Activated naive CD4-positive, alpha-beta T cell treated with anti-CD3 and anti-CD28 coated beads, Interleukin-2, amount 10 ng/mL, durations not matched to agents 7 days and 5 days (primary cell): ENCODE results near the gene STMN3.

ENCODE experiments used
- CTCF ChIA-PET: fragments of 350-600 bp; sonication (Branson Sonifier 250); formaldehyde crosslinking; loops from one replicate; lab custom pipeline; 2021; ENCODE audit warnings: antibody characterized with exemption; lab: Charles Lee
- DNase-seq: peaks from one replicate; pipeline ENCODE4 v3.0.0-alpha.2; 2020
- H3K27ac Mint-ChIP-seq: one replicate; pipeline ENCODE4 v1.8.0; 2021; ENCODE audit warnings: mild to moderate bottlenecking, moderate library complexity, mixed read lengths
- H3K27me3 Mint-ChIP-seq: one replicate; pipeline ENCODE4 v1.8.0; 2021; ENCODE audit warnings: mild to moderate bottlenecking, mixed read lengths
- H3K36me3 Mint-ChIP-seq: one replicate; pipeline ENCODE4 v1.8.0; 2021; ENCODE audit warnings: mixed read lengths
- H3K4me1 Mint-ChIP-seq: one replicate; pipeline ENCODE4 v1.8.0; 2021; ENCODE audit warnings: mixed read lengths
- H3K4me3 Mint-ChIP-seq: one replicate; pipeline ENCODE4 v1.8.0; 2021; ENCODE audit warnings: mild to moderate bottlenecking, moderate library complexity, mixed read lengths
- H3K9me3 Mint-ChIP-seq: one replicate; pipeline ENCODE4 v1.8.0; 2021; ENCODE audit warnings: mixed read lengths

Gene STMN3

DNA sequence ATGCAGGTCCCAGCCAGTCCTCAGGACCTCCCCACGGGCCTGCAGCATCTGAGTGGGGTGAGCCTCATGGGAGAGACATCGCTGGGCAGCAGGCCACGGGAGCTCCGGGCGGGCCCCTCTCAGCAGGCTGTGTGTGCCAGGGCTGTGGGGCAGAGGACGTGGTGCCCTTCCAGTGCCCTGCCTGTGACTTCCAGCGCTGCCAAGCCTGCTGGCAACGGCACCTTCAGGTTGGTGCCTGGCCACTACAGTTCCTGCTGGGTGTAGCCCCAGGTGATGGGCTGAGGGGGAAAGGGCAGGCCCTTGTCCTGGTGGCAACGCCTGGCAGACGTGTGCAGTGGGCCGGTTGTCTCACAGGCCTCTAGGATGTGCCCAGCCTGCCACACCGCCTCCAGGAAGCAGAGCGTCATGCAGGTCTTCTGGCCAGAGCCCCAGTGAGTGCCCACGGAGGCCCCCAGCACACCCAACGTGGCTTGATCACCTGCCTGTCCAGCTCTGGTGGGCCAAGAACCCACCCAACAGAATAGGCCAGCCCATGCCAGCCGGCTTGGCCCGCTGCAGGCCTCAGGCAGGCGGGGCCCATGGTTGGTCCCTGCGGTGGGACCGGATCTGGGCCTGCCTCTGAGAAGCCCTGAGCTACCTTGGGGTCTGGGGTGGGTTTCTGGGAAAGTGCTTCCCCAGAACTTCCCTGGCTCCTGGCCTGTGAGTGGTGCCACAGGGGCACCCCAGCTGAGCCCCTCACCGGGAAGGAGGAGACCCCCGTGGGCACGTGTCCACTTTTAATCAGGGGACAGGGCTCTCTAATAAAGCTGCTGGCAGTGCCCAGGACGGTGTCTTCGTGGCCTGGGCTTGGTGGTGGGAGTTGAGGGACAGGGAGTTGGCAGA is 42.4 kb upstream of the STMN3 start:
- Mint-ChIP-seq H3K27ac (no peak overlapping the region), H3K4me1 (peaks cover 11% of the 10 kb centered on the region), H3K9me3 (no peaks in the 10 kb centered on the region), H3K36me3 (peaks cover 18% of the 10 kb centered on the region), H3K4me3 (no peak overlapping the region), H3K27me3 (peaks cover 4% of the 10 kb centered on the region)
- CTCF ChIA-PET: no interaction called here
- DNase-seq: peak; percentile 18

DNA sequence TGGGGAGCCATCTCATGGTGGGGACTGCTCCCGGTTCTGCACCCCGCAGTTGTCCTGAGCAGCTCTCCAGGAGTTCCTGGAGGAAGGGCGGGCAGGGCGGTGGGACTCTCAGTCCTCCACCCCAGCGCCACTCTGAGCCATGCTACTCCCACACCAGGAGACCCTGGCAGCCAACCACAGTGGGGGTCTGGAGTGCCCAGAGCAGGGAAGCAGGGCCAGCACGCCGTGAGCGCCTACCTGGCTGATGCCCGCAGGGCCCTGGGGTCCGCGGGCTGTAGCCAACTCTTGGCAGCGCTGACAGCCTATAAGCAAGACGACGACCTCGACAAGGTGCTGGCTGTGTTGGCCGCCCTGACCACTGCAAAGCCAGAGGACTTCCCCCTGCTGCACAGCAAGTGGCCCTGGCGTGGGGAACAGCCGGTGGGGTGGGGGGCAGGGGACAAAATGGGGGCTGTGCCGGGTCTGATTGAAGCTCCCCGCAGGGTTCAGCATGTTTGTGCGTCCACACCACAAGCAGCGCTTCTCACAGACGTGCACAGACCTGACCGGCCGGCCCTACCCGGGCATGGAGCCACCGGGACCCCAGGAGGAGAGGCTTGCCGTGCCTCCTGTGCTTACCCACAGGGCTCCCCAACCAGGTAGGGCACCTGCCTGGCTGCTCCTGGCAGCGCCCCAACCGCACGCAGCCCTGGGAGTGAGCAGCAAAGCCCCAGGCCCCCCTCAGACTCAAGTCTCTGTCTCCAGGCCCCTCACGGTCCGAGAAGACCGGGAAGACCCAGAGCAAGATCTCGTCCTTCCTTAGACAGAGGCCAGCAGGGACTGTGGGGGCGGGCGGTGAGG is 41.6 kb upstream of the STMN3 start:
- CTCF ChIA-PET: no interaction called here
- peak; percentile 20 for DNase-seq
- peaks cover 4% of the 10 kb centered on the region for H3K27me3 Mint-ChIP-seq
- no peaks in the 10 kb centered on the region for H3K9me3 Mint-ChIP-seq
- peaks cover 11% of the 10 kb centered on the region for H3K4me1 Mint-ChIP-seq
- peaks cover 18% of the 10 kb centered on the region for H3K36me3 Mint-ChIP-seq
- H3K4me3 Mint-ChIP-seq: no peak overlapping the region
- no peak overlapping the region for H3K27ac Mint-ChIP-seq

DNA sequence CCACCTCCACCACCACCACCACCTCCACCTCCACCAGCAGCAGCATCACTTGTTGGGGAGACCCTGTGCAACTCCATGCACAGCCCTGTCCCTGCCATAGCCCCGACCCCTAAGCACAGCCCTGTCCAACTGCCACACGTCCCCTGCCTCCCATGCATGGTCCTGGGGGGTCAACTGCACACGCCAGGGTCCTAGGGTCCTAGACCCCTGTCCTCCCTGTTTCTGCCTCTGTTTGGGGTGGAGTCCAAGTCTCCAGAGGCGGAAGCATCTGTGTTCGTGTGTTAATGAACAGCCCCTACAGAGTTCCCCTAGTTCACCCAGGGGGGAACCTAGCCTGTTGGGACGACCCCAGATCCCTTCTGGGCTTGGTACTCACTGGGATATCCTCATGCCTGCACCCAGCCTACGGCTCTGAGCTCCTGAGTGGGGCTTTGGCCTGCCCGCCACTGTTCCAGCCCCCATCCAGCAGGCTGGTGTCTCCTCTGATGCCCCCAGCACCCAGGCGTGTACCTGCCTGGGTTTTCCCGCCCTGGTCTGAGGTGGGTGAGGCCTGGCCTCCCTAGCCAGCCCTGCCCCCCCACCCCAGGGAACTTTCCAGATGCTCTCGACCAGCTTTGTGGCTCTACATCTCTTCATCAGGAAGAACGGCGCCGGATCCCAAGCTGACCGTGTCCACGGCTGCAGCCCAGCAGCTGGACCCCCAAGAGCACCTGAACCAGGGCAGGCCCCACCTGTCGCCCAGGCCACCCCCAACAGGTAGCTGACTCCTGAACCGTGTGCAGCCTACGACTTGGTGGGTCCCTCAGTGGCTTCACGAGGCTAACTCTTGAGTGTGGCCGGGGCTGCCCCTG is 40.7 kb upstream of the STMN3 start:
- H3K36me3 Mint-ChIP-seq: peaks cover 18% of the 10 kb centered on the region
- H3K4me1 Mint-ChIP-seq: peaks cover 9% of the 10 kb centered on the region
- peaks cover 4% of the 10 kb centered on the region for H3K27me3 Mint-ChIP-seq
- H3K4me3 Mint-ChIP-seq: peak overlapping the region; percentile 35
- DNase-seq: peak; percentile 19
- CTCF ChIA-PET: no interaction called here
- no peaks in the 10 kb centered on the region for H3K9me3 Mint-ChIP-seq
- H3K27ac Mint-ChIP-seq: peak overlapping the region; percentile 81

DNA sequence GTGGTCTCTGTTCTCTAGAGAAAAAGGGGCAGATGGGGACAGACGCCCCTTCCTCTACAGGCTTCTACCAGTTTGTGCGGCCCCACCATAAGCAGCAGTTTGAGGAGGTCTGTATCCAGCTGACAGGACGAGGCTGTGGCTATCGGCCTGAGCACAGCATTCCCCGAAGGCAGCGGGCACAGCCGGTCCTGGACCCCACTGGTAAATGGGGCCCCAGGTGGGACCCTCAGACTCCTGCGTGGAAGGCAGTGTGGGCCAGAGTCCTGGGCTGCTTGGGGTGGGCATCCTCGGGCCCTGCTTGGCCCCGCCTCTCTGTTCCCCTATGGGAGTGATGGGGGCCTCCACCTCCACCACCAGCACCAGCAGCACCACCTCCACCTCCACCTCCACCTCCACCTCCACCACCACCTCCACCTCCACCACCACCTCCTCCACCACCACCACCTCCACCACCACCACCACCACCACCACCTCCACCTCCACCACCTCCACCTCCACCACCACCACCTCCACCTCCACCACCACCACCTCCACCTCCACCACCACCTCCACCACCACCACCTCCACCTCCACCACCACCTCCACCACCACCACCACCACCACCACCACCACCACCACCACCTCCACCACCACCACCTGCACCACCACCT is 40.0 kb upstream of the STMN3 start:
- CTCF ChIA-PET: no interaction called here
- H3K4me1 Mint-ChIP-seq: peaks cover 9% of the 10 kb centered on the region
- peaks cover 4% of the 10 kb centered on the region for H3K27me3 Mint-ChIP-seq
- DNase-seq: peak; percentile 18
- no peaks in the 10 kb centered on the region for H3K9me3 Mint-ChIP-seq
- H3K36me3 Mint-ChIP-seq: peaks cover 18% of the 10 kb centered on the region
- H3K4me3 Mint-ChIP-seq: no peak overlapping the region
- no peak overlapping the region for H3K27ac Mint-ChIP-seq

DNA sequence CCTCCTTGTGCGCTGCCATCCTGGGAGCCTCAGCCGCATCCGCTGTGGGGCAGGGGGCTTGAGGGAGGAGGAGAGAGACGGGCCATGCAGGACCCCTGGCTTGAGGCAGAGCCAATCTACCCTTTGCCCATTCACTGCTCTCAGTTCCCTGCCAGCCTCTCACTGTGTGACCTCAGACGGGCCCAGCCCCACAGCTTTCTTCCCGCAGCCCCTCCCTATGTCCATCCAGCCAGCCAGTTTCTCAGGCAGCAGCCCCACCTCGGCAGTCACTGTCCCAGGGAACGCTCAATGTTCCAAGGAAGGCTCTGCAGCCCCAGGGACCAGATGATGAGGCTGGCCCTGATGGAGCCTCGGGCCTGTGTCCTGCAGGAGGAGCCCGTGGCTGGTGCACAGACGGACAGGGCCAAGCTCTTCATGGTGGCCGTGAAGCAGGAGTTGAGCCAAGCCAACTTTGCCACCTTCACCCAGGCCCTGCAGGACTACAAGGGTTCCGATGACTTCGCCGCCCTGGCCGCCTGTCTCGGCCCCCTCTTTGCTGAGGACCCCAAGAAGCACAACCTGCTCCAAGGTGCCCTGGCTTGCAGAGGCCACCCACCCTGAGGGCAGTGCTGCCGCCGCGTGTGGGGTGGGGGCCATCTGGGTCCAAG is 39.3 kb upstream of the STMN3 start:
- Mint-ChIP-seq H3K4me1 (peaks cover 10% of the 10 kb centered on the region), H3K9me3 (no peaks in the 10 kb centered on the region), H3K4me3 (no peak overlapping the region), H3K27me3 (peaks cover 4% of the 10 kb centered on the region), H3K27ac (peak overlapping the region; percentile 65), H3K36me3 (peaks cover 18% of the 10 kb centered on the region)
- CTCF ChIA-PET: no interaction called here
- no peak for DNase-seq

DNA sequence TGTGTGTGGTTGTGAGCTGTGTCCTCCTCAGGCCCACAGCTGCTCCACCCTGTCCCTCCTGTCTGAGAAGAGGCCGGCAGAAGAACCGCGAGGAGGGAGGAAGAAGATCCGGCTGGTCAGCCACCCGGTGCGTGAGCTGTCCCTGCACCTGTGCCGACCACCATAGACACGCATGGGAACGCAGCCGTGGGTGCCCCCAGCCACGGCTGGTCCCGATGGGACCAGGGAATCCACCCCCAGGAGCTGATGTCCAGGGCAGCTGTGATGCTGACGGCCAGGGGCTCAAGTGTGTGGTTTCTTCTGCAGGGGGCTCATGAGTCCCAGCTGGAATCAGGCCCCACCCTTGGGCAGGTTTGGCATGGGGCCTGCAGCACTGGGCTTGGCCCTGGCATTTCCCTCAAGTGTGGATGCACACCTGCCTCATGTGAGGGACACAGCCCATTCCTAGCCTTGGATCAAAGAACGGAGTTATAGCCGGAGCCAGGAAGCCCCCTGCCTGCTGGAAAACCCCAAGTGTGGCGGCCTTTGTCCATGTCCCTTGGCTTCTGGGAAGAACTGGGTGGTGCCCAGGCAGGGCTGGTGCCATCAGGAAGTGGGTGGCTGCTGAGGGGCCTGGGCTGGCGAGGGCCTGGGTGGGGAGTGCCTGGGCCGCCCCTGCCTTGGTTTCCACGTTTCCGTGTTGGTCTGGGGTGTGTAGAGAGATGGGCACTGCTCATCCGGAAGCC is 38.6 kb upstream of the STMN3 start:
- Mint-ChIP-seq H3K9me3 (no peaks in the 10 kb centered on the region), H3K4me1 (peaks cover 10% of the 10 kb centered on the region), H3K27me3 (no peaks in the 10 kb centered on the region), H3K36me3 (peaks cover 18% of the 10 kb centered on the region), H3K27ac (peak overlapping the region; percentile 65), H3K4me3 (no peak overlapping the region)
- CTCF ChIA-PET: no interaction called here
- DNase-seq: no peak

DNA sequence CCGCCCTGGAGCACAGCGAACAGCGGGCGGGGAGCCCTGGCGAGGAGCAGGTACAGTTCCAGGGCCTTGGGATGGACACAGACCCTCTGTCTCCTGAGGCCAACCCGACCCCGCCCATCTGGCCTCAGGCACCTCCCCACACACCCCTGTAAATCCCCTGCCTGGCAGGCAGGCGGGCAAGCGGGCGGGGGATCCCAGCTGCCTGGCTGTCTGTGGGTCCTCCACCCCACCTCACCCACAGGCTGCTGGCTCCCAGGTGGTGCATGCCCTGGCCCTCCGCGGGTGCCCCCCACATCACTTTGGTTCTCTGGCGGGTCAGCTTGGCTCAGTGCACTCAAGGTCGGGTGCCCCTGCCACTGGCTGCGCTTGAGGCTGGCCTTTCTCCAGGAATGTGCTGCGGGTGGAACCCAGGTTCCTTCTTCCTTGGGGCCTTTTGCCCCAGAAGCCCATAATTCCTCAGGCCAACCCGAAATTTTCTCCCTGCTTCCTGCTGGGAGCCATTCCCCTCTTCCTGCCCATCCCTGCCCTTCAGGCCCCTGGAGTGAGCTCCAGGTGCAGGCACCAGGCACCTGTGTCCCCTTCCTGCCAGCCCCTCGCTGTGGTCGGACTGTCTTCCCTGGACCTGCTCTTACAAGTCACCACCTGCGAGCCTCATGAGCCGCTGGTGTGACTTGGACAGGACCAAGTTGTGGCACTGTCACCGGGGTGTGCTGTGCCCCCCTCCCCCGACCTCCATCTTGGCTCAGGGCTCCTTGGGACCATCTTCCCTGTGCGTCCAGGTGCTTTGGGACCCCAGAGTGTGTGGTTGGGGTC is 37.9 kb upstream of the STMN3 start:
- peaks cover 17% of the 10 kb centered on the region for H3K36me3 Mint-ChIP-seq
- CTCF ChIA-PET: no interaction called here

DNA sequence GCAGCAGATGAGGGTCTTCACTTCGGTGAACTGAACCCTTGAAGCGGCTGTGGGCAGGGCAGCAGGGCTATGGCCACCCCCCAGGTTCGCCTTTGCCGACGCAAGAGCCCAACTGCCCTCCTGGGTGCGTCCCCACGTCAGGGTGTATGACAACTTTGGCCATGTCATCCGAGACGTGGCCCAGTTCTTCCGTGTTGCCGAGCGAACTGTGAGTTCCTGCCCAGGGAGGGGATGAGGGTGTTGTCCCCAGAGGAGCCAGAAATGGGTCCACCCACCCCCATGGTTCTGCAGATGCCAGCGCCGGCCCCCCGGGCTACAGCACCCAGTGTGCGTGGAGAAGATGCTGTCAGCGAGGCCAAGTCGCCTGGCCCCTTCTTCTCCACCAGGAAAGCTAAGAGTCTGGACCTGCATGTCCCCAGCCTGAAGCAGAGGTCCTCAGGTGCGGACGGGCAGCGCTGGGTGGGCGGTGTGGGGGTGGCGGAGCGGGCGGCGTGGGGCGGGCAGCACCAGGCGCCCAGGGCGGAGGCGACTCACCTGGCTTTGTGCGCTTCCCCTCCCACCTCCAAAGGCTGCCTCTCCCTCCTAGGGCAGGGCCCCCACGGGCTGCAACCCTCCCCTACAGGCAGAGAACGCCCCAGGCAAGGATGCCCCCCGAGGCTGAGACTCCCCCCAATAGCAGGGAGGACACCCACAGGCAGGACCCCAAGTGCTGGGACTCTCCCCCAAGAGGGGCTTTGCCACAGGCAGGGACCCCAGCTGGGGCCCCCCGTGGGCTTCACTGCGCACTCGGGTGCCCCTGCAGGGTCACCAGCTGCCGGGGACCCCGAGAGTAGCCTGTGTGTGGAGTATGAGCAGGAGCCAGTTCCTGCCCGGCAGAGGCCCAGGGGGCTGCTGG is 37.0 kb upstream of the STMN3 start:
- no peak for DNase-seq
- CTCF ChIA-PET: no interaction called here
- peaks cover 14% of the 10 kb centered on the region for H3K36me3 Mint-ChIP-seq

More for the DNA sequence above, 37.9 kb upstream of the STMN3 start:
- Mint-ChIP-seq H3K9me3 (no peaks in the 10 kb centered on the region), H3K4me3 (no peak overlapping the region), H3K27ac (no peak overlapping the region), H3K27me3 (no peaks in the 10 kb centered on the region), H3K4me1 (peaks cover 10% of the 10 kb centered on the region)
- no peak for DNase-seq

DNA sequence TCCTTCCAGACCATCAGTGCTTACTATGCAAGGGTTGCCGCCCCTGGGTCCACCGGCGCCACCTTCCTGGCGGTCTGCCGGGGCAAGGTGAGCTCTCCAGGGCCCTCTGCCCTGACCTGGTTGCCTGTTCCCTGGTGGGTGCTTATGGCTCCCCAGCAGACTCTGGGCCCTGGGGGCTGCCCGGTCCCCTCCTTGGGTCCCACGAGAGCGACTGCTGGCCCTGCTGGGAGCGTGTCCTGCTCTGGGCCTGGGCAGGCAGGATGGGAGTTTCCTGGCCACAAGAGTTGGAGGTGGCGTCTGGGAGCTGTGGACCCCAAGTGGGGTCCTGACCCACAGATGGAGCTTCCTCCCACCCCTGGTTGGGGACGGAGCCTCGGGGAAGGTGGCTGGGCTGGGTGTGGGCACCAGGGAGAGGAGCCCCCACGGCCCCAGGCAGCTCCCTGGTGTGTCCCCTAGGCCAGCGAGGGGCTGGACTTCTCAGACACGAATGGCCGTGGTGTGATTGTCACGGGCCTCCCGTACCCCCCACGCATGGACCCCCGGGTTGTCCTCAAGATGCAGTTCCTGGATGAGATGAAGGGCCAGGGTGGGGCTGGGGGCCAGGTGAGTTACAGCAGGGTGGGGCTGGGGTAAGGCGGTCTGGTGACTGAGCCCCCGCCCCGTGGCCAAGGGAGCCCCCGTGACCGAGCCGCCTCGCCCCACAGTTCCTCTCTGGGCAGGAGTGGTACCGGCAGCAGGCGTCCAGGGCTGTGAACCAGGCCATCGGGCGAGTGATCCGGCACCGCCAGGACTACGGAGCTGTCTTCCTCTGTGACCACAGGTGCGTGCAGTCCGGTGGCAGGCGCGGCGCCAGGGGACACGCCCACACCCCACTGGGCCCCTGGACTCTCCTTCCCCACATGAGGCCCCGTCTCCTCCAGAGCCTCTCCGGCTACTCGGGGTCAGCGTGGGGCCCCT is 36.1 kb upstream of the STMN3 start:
- CTCF ChIA-PET: interaction anchor here (1.2 kb wide), 1 partner anchor 48 kb away, joined by 3 read pairs; no protein-coding TSS in a partner anchor
- no peaks in the 10 kb centered on the region for H3K9me3 Mint-ChIP-seq
- H3K4me3 Mint-ChIP-seq: no peak overlapping the region
- DNase-seq: no peak
- peaks cover 13% of the 10 kb centered on the region for H3K36me3 Mint-ChIP-seq
- H3K27ac Mint-ChIP-seq: no peak overlapping the region
- peaks cover 9% of the 10 kb centered on the region for H3K4me1 Mint-ChIP-seq
- H3K27me3 Mint-ChIP-seq: no peaks in the 10 kb centered on the region

More for the DNA sequence above, 37.0 kb upstream of the STMN3 start:
- no peak overlapping the region for H3K27ac Mint-ChIP-seq
- no peak overlapping the region for H3K4me3 Mint-ChIP-seq
- no peaks in the 10 kb centered on the region for H3K9me3 Mint-ChIP-seq
- peaks cover 9% of the 10 kb centered on the region for H3K4me1 Mint-ChIP-seq
- no peaks in the 10 kb centered on the region for H3K27me3 Mint-ChIP-seq

DNA sequence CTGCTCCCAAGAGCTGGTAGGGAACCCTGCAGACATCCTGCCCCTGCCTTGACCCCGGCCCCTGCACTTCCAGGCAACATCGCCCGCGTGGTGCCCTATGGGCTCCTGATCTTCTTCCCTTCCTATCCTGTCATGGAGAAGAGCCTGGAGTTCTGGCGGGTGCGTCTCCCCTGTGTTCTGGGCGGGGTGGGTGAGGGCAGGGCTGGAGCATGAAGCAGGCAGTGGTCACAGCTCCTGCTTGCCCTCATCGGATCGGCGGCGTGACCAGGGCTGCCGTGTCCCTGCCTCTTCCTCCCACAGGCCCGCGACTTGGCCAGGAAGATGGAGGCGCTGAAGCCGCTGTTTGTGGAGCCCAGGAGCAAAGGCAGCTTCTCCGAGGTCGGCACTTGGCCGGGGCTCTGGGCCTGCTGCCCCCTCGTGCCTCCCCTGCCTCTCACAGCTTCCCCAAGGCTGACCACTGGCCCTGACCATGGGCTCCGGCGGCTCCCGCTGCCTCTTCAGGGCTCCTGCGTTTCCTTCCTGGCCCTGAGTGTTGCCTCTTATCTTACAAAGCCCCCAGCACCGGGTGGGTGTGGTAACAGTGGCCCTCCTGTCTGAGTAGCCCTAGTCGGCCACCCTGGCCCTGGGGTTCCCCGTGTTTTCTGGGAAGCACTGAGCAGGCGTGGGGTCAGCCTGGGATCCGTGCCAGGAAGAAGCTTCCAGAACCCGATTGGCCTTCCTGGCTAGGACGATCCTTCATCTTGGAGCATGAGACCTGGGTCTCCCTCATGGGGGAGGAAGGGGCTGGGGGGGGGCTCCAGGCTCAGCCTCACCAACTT is 35.2 kb upstream of the STMN3 start:
- H3K4me3 Mint-ChIP-seq: no peak overlapping the region

More for the DNA sequence above, 35.2 kb upstream of the STMN3 start:
- Mint-ChIP-seq H3K36me3 (peaks cover 7% of the 10 kb centered on the region), H3K9me3 (no peaks in the 10 kb centered on the region), H3K27me3 (no peaks in the 10 kb centered on the region), H3K4me1 (peaks cover 9% of the 10 kb centered on the region), H3K27ac (no peak overlapping the region)
- CTCF ChIA-PET: interaction anchor here (1.2 kb wide), 1 partner anchor 47 kb away, joined by 3 read pairs; no protein-coding TSS in a partner anchor
- no peak for DNase-seq
